HepG2 (cell line): ENCODE data around the gene SLC7A10. TPM values are rescaled to one million over a fixed set of nuclear protein-coding genes. Genes with fewer than 3 reads are reported as not detected.
A peak's percentile ranks its signal among the peaks of the same experiment; 100 is the strongest.

Experiments used
- CENPT ChIP-seq: sonication (generic); formaldehyde crosslinking; IDR thresholded peaks from 2 replicates; pipeline ENCODE4 v1.8.0; 2022; ENCODE audit warnings: low read depth, mild to moderate bottlenecking, moderate library complexity, missing genetic modification reagents
- CREB1 ChIP-seq, 2 experiments: fragments of 450-650 bp in 1 of 2; IDR thresholded peaks; 2 replicates each; pipeline ENCODE4 v1.6.1; 2016 to 2017; ENCODE audit warnings: control low read depth in 1 of 2, mild to moderate bottlenecking in 1 of 2, missing compliant biosample characterization in 1 of 2, missing genetic modification characterization in 1 of 2
- HNF4A ChIP-seq: sonication (generic); formaldehyde crosslinking; IDR thresholded peaks from 2 replicates; pipeline ENCODE4 v1.4.0; 2020; ENCODE audit warnings: missing genetic modification reagents
- HNRNPK ChIP-seq: fragments of 200-400 bp; formaldehyde crosslinking; IDR thresholded peaks from 2 replicates; pipeline ENCODE4 v1.6.1; 2018; ENCODE audit warnings: low read length, low read depth, moderate library complexity, mild to moderate bottlenecking; ENCODE audit not compliant: poor library complexity, severe bottlenecking
- MXI1 ChIP-seq: IDR thresholded peaks from 3 replicates; pipeline ENCODE4 v1.6.1; 2012; ENCODE audit warnings: low read depth, low read length, inconsistent platforms, borderline replicate concordance
- MYPOP ChIP-seq: sonication (generic); formaldehyde crosslinking; IDR thresholded peaks from 2 replicates; pipeline ENCODE4 v1.8.1; 2023; ENCODE audit warnings: mild to moderate bottlenecking, moderate library complexity, missing genetic modification reagents
- NCOA1 ChIP-seq: sonication (generic); formaldehyde crosslinking; IDR thresholded peaks from 2 replicates; pipeline ENCODE4 v1.9.0; 2021; ENCODE audit warnings: missing genetic modification reagents
- PITX1 ChIP-seq: sonication (generic); formaldehyde crosslinking; IDR thresholded peaks from 2 replicates; pipeline ENCODE4 v1.5.1; 2020; ENCODE audit warnings: mild to moderate bottlenecking, missing genetic modification reagents
- PLSCR1 ChIP-seq: sonication (generic); formaldehyde crosslinking; IDR thresholded peaks from 2 replicates; pipeline ENCODE4 v1.5.0; 2020; ENCODE audit warnings: missing genetic modification reagents, mild to moderate bottlenecking, borderline replicate concordance
- REL ChIP-seq: sonication (generic); formaldehyde crosslinking; conservative IDR thresholded peaks from 2 replicates; pipeline ENCODE4 v1.8.0; 2022; ENCODE audit warnings: mild to moderate bottlenecking, missing genetic modification reagents, moderate library complexity
- RORA ChIP-seq: sonication (generic); formaldehyde crosslinking; IDR thresholded peaks from 2 replicates; pipeline ENCODE4 v1.5.0; 2020; ENCODE audit warnings: mild to moderate bottlenecking, missing genetic modification reagents, moderate library complexity
- SALL1 ChIP-seq: sonication (generic); formaldehyde crosslinking; IDR thresholded peaks from 2 replicates; pipeline ENCODE4 v1.8.0; 2022; ENCODE audit warnings: mild to moderate bottlenecking, missing genetic modification reagents
- SMC3 ChIP-seq: IDR thresholded peaks from 2 replicates; pipeline ENCODE4 v1.6.1; 2011; ENCODE audit warnings: low read length, improper control_type of control experiment
- SOX13 ChIP-seq, 3 experiments: fragments of 450-650 bp in 1 of 3; sonication (generic) in 1 of 3; formaldehyde crosslinking in 1 of 3; IDR thresholded peaks in 2 of 3; conservative IDR thresholded peaks in 1 of 3; 2 replicates each; pipeline versions ENCODE4 v1.5.0 to v1.6.1; 2016 to 2020; ENCODE audit warnings: antibody characterized with exemption in 1 of 3, mild to moderate bottlenecking in 1 of 3, missing compliant biosample characterization in 1 of 3, missing genetic modification reagents in 1 of 3, moderate library complexity in 1 of 3
- STAT5B ChIP-seq: sonication (generic); formaldehyde crosslinking; IDR thresholded peaks from 2 replicates; pipeline ENCODE4 v1.4.0; 2020; ENCODE audit warnings: missing genetic modification reagents
- ZC3H13 ChIP-seq: sonication (generic); formaldehyde crosslinking; IDR thresholded peaks from 2 replicates; pipeline ENCODE4 v1.8.1; 2023; ENCODE audit warnings: mild to moderate bottlenecking, missing genetic modification reagents, moderate library complexity
- ZFP36L1 ChIP-seq: sonication (generic); formaldehyde crosslinking; IDR thresholded peaks from 2 replicates; pipeline ENCODE4 v1.8.0; 2022; ENCODE audit warnings: mild to moderate bottlenecking, missing genetic modification reagents, moderate library complexity
- ZIK1 ChIP-seq: sonication (generic); formaldehyde crosslinking; IDR thresholded peaks from 2 replicates; pipeline ENCODE4 v1.5.0; 2020; ENCODE audit warnings: mild to moderate bottlenecking, low read depth, missing genetic modification reagents, borderline replicate concordance
- ZMYM2 ChIP-seq: sonication (generic); formaldehyde crosslinking; IDR thresholded peaks from 2 replicates; pipeline ENCODE4 v1.8.0; 2022; ENCODE audit warnings: mild to moderate bottlenecking, missing genetic modification reagents
- ZNF124 ChIP-seq: sonication (generic); formaldehyde crosslinking; IDR thresholded peaks from 2 replicates; pipeline ENCODE4 v1.4.0; 2020; ENCODE audit warnings: missing genetic modification reagents
- ZNF256 ChIP-seq: sonication (generic); formaldehyde crosslinking; conservative IDR thresholded peaks from 2 replicates; pipeline ENCODE4 v1.4.0; 2020; ENCODE audit warnings: missing genetic modification reagents
- ZNF260 ChIP-seq: sonication (generic); formaldehyde crosslinking; IDR thresholded peaks from 2 replicates; pipeline ENCODE4 v1.4.0; 2020; ENCODE audit warnings: missing genetic modification reagents, low read depth, mild to moderate bottlenecking, borderline replicate concordance
- ZNF33B ChIP-seq: sonication (generic); formaldehyde crosslinking; IDR thresholded peaks from 2 replicates; pipeline ENCODE4 v1.5.1; 2020; ENCODE audit warnings: mild to moderate bottlenecking, missing genetic modification reagents
- ZNF350 ChIP-seq: sonication (generic); formaldehyde crosslinking; IDR thresholded peaks from 2 replicates; pipeline ENCODE4 v1.4.0; 2020; ENCODE audit warnings: mild to moderate bottlenecking, low read depth, missing genetic modification reagents, borderline replicate concordance
- ZNF546 ChIP-seq: sonication (generic); formaldehyde crosslinking; conservative IDR thresholded peaks from 2 replicates; pipeline ENCODE4 v1.8.1; 2023; ENCODE audit warnings: mild to moderate bottlenecking, missing genetic modification reagents
- ZNF557 ChIP-seq: sonication (generic); formaldehyde crosslinking; IDR thresholded peaks from 2 replicates; pipeline ENCODE4 v1.4.0; 2020; ENCODE audit warnings: missing genetic modification reagents
- ZNF720 ChIP-seq: sonication (generic); formaldehyde crosslinking; IDR thresholded peaks from 2 replicates; pipeline ENCODE4 v1.4.0; 2020; ENCODE audit warnings: missing genetic modification reagents
- ZNF768 ChIP-seq: sonication (generic); formaldehyde crosslinking; IDR thresholded peaks from 2 replicates; pipeline ENCODE4 v1.4.0; 2020; ENCODE audit warnings: missing genetic modification reagents
- ZNF772 ChIP-seq: sonication (generic); formaldehyde crosslinking; IDR thresholded peaks from 2 replicates; pipeline ENCODE4 v1.5.0; 2020; ENCODE audit warnings: mild to moderate bottlenecking, missing genetic modification reagents
- ZNF839 ChIP-seq: sonication (generic); formaldehyde crosslinking; IDR thresholded peaks from 2 replicates; pipeline ENCODE4 v1.4.0; 2020; ENCODE audit warnings: missing genetic modification reagents, mild to moderate bottlenecking, borderline replicate concordance
- ZSCAN29 ChIP-seq: sonication (generic); formaldehyde crosslinking; conservative IDR thresholded peaks from 2 replicates; pipeline ENCODE4 v1.4.0; 2020; ENCODE audit warnings: mild to moderate bottlenecking, missing genetic modification reagents
- ZSCAN31 ChIP-seq: sonication (generic); formaldehyde crosslinking; IDR thresholded peaks from 2 replicates; pipeline ENCODE4 v1.5.0; 2020; ENCODE audit warnings: low read depth, mild to moderate bottlenecking, missing genetic modification reagents
- polyA plus RNA-seq, 8 experiments: library from polyadenylated mRNA; depleted of rRNA in 3 of 8; stranded (reverse) in 7 of 8; unstranded in 1 of 8; fragments of >200 nt; fragmentation: Illumina TruSeq in 4 of 8; extraction: Trizol in 4 of 8; gene quantifications; 2 replicates each; pipeline versions ENCODE4 v1.2.1 to v1.2.3, GENCODE V29; 2011 to 2016; ENCODE audit warnings: low read depth in 4 of 8, missing spikeins in 1 of 8, mixed read lengths in 1 of 8; ENCODE audit not compliant: insufficient read depth in 1 of 8
- total RNA-seq, 5 experiments: library from RNA; depleted of rRNA; stranded (reverse); fragments of >200 nt; fragmentation: Illumina TruSeq; extraction: Trizol; gene quantifications; 2 replicates each; pipeline ENCODE4 v1.2.3, GENCODE V29; 2016; ENCODE audit warnings: low read depth in 1 of 5

Gene SLC7A10
- total and polyA plus RNA-seq, 2 of the 13 experiments (the other 11 are each of a cell fraction or from before 2014, with no cell fraction given): 1.1 to 2.2 TPM

GRCh38 chr19:33177417-33177979 is 48.2 kb downstream of the SLC7A10 start (continued):
- 0 out of 2 replicates have a peak, but pooled peaks have one; percentile 54 for TF ChIP-seq ZIK1 (CRISPR knock-in tag)
- TF ChIP-seq CREB1 (IDR thresholded peaks at IDR 0.05): no peak
- no peak for TF ChIP-seq CREB1 (CRISPR knock-in tag; IDR thresholded peaks at IDR 0.05)
- TF ChIP-seq SOX13 (IDR thresholded peaks at IDR 0.05): no peak
- TF ChIP-seq SOX13 (CRISPR knock-in tag; conservative IDR thresholded peaks at IDR 0.05 in 1 of 2, IDR thresholded peaks at IDR 0.05 in 1 of 2): no peak
- TF ChIP-seq MYPOP (CRISPR knock-in tag): no peak
- TF ChIP-seq REL (CRISPR knock-in tag): no peak
- no peak for TF ChIP-seq ZNF124
- TF ChIP-seq ZNF256 (CRISPR knock-in tag): no peak
- TF ChIP-seq PLSCR1 (CRISPR knock-in tag): no peak
- no peak for TF ChIP-seq ZNF546 (CRISPR knock-in tag)
- TF ChIP-seq ZNF350 (CRISPR knock-in tag): no peak
- TF ChIP-seq RORA (CRISPR knock-in tag): no peak
- TF ChIP-seq SMC3: no peak; the same call in 1 of the 2 replicates
- peak; percentile 38 for TF ChIP-seq HNRNPK
- no peak for TF ChIP-seq HNF4A
- TF ChIP-seq MXI1: no peak
- TF ChIP-seq ZNF557 (CRISPR knock-in tag): no peak
- TF ChIP-seq NCOA1: no peak
- TF ChIP-seq ZNF720 (CRISPR knock-in tag): no peak
- no peak for TF ChIP-seq ZNF839 (CRISPR knock-in tag)
- 0 out of 2 replicates have a peak, but pooled peaks have one; percentile 3 for TF ChIP-seq ZC3H13
- TF ChIP-seq STAT5B: no peak
- peak; percentile 88 for TF ChIP-seq ZMYM2 (CRISPR knock-in tag)
- no peak for TF ChIP-seq ZSCAN29 (CRISPR knock-in tag)
- TF ChIP-seq ZFP36L1: no peak
- no peak for TF ChIP-seq ZSCAN31
- TF ChIP-seq ZNF33B (CRISPR knock-in tag): no peak
- TF ChIP-seq ZNF772: no peak
- TF ChIP-seq CENPT: no peak
- TF ChIP-seq ZNF260: no peak
- TF ChIP-seq ZNF768 (CRISPR knock-in tag): peak; percentile 37; the same call in 1 of the 2 replicates
- no peak for TF ChIP-seq SALL1 (CRISPR knock-in tag)
- no peak for TF ChIP-seq PITX1 (CRISPR knock-in tag)
